Glomerular endothelial cell (primary cell): ENCODE data around the gene TRAPPC11. TPM values are rescaled to one million over a fixed set of nuclear protein-coding genes. Genes with fewer than 3 reads are reported as not detected.

Source experiments
- DNase-seq: peaks from one replicate; pipeline ENCODE4 v3.0.0-alpha.2; 2011; ENCODE audit warnings: low read depth, low spot score; ENCODE audit errors: extremely low read depth
- total RNA-seq: library from RNA; depleted of rRNA; stranded (reverse); fragments of >200 nt; gene quantifications from 2 replicates; pipeline ENCODE4 v1.2.3, GENCODE V29; 2015

The TRAPPC11 gene
- total RNA-seq, 1 donor from 2014 or later, result 33.3 TPM

- DNase-seq, result no peak
Observed at GRCh38 chr4:183636923-183637322, 22.2 kb upstream of the TRAPPC11 start.

DNA sequence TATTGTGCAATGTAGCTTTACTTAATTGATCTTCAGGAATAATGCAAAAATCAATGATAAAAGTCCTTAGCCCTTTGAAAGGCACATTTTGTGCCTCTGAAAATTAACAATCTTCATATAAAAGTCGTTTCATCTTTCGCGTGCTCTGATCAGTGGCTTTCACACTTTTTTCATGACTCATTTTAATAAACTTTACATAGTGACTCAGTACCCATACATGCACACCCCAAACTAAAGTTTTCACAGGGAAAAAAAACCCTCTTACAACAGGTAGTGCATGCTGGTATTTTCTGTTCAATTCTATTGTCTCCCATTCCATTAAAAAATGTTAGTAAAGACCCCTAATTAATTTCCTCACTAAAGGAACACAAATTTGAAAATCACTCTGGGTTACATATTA is 21.6 kb upstream of the TRAPPC11 start:
- DNase-seq, result no peak

DNA sequence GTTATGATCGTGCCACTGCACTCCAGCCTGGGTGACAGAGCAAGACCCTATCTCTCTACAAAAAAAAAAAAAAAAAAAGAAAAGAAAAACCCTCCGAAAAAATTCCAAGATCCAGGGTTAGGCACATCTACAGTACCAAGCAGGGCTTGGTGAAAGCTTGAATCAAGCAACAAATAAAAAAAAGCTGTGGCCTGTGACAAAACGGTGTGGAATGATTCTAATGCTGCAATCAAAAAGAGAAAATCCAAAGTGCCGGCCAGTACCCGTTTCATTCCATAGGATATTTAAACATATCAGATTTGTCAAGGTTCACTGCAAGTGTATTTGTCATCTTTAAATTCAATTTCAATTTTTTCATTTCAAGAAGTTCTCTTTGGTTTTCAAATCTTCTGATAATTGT is 20.7 kb upstream of the TRAPPC11 start:
- no peak for DNase-seq

GRCh38 chr4:183639291-183639690 is 19.8 kb upstream of the TRAPPC11 start:
- DNase-seq, result no peak

- DNase-seq, result no peak
Observed at GRCh38 chr4:183645326-183645725, 13.8 kb upstream of the TRAPPC11 start.

DNA sequence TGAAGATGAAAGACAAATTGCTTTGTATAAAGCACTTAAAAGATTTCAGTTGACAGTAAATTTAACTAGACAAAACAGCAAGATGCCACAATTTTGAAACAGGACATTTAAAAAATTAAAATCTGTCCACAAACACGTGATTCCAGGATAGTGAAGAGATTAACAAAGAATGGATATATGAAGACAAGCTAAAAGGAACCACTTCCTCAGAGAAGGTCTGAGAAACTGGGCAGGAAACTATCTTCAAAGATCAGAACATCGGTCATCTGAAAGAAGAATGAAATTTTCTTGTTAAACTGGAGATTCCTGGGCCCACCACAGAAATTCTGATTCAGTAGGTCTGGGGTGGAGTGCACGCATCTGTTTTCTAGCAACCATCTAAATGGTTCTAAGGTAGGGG is 1.5 kb upstream of the TRAPPC11 start:
- DNase-seq, result no peak

DNA sequence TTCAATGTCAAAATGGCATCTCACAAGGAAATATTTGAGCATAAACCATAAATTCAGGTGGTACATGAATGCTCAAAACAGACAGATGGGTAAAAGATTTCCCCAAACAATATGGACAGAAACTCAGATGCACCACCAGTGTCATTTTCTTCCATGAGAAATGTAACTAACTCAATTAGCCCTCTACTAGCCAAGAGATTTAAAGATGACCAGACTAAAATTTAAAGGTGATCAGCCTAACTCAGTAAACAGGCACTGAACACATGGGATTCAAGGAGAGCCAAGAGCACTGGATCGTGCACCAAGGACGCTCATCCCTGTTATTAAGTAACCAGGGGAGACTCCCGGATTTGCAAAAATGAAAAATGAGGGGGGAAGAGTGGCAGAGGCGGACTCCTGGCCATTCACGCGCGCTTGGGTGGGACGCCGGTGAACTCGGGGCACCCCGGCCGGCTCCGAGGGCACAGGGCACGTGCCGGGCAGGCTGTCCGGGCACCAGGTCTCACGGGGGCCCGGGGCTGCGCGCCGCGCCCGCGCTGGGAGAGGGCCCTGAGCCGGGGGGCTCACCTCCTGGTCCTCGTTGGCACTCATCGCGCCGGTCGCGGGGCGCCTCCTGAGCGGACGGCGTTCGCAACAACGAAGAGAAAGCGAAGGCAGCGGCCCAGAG is 598 bp upstream of the TRAPPC11 start:
- no peak for DNase-seq

DNA sequence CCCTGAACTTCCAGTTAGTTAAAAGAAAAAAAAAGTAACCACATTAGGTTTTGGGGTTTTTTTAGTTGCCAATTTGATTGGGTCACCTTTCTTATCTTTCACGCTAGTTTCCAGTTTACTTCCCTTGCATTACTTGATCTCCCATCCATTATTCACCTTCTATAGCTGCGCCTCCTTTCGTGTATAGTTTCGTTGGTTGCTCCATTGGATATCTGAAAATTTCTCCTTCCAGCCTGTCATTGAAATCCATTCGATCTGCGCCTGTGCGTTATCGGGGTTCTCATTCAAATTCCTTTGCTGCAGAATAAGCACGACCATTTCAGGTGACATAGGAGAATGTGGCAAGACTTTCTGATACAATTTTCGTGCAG is 764 bp downstream of the TRAPPC11 start:
- DNase-seq, result no peak

DNA sequence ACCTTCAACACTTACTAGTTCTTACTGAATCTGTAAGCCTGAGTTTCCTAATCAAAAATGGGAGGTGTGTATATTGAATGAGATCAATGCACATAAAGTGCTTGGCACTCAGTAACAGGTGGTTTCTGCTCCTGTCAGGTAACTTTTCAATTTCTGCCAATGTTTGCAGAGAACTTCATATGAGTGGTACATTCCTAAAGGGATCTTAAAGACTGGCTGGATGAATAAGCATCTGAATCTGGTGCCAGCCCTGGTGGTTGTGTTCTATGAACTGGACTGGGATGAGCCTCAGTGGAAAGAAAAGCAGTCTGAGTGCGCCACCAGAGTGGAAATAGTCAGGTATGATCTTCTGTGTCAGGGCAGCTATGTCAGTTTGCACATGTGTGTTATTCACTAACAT is 7.0 kb downstream of the TRAPPC11 start:
- DNase-seq, result no peak

GRCh38 chr4:183670251-183670650 is 11.2 kb downstream of the TRAPPC11 start:
- DNase-seq, result no peak

- DNase-seq, result no peak
Observed at GRCh38 chr4:183670960-183671555, 12.0 kb downstream of the TRAPPC11 start.

DNA sequence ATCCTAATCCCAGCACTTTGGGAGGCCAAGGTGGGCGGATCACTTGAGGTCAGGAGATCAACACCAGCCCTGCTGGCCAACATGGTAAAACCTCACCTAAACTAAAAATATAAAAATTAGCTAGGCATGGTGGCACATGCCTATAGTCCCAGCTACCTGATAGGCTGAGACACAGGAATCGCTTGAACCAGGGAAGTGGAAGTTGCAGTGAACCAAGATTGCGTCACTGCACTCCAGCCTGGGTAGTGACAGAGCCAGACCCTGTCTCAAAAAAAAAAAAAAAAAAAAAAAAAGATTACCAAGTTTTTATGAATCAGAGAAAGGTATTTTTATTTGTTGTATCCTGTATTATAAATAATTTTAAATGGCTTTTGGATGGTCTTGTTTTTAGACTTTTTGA is 15.1 kb downstream of the TRAPPC11 start:
- no peak for DNase-seq

DNA sequence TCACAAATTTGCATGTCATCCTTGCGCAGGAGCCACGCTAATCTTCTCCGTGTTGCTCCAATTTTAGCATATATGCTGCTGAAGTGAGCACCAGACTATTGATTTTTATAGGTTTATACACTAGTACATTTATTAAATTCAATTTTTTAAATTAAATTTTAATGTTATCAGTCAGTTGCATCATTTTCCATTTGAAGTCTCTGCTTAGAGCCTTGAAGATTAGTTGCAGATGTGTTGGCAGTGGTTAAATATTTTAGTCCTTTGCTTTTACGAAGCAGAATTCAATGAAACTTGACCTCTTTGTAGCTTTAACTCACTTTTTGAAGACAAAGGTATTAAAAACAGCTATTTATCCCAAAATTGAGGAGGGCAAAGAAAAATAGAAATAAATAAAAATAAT is 16.5 kb downstream of the TRAPPC11 start:
- DNase-seq, result no peak

- DNase-seq, result no peak
Observed at GRCh38 chr4:183681119-183681518, 22.0 kb downstream of the TRAPPC11 start.

DNA sequence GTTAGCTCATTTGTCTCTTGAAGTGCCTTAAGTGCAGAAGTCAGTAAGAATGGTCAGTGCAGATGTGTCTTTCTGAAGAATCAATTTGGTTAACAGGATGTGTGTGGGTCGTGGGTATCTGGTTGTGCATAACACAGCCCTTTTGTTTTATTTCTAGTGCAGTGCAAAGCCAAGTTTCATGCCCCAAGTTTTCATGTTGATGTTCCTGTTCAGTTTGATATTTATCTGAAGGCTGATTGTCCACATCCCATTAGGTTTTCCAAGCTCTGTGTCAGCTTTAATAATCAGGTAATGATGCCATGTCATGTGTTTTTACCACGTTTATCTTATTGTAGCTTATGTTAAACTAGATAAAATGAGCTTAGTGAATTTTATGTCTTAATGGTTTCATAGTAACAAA is 27.4 kb downstream of the TRAPPC11 start:
- DNase-seq, result no peak

DNA sequence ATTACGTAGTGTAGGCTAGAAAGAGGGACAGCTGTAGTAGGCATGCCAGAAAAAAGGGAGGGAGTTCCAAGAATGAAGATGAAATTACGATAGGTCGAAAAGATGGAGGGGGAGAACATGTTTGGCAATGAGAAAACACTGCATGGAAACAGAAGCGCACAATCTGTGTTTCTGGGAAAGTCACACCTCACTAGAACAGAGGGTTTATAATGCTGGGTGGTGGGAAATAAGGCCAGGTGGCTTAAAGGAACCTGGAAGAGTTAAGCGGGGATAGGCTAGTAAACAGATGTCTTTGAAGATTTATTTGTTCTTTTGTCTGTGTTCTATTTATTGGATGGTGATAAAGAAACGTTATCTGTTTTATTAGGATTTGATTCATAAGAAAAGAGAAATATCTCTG is 29.1 kb downstream of the TRAPPC11 start:
- no peak for DNase-seq

GRCh38 chr4:183691006-183691405 is 31.9 kb downstream of the TRAPPC11 start:
- no peak for DNase-seq

- DNase-seq, result no peak
Observed at GRCh38 chr4:183691897-183692296, 32.8 kb downstream of the TRAPPC11 start.

- no peak for DNase-seq
Observed at GRCh38 chr4:183698909-183699308, 39.8 kb downstream of the TRAPPC11 start.

DNA sequence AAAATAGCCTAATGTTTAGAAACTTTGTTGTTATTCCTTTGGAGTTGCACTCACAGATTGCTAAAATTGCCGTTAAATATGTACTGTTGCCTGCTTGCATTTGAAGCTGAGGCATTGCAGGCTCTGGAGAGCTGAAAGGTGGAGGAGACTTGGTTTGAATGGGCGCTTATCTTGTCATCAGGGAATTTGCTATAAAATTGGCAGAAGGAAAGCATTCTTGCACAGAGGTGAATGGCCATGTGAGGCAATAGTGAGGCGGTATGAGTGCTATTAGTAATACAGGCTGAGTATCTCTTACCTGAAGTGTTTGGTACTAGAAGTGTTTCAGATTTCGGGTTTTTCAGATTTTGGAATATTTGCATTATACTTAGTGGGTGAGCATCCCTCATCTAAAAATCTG is 41.3 kb downstream of the TRAPPC11 start:
- DNase-seq, result no peak

GRCh38 chr4:183702492-183702891 is 43.4 kb downstream of the TRAPPC11 start:
- no peak for DNase-seq

GRCh38 chr4:183714626-183715025 is 55.5 kb downstream of the TRAPPC11 start:
- no peak for DNase-seq

GRCh38 chr4:183716302-183716701 is 57.2 kb downstream of the TRAPPC11 start:
- DNase-seq, result no peak
